Measurements from ENCODE around the gene NELFA.
"Not testable (repeated sequence)": the region's sequence is repeated elsewhere in the genome, so short reads cannot be mapped to it uniquely, and the experiment has no call there.

NELFA gene

DNA sequence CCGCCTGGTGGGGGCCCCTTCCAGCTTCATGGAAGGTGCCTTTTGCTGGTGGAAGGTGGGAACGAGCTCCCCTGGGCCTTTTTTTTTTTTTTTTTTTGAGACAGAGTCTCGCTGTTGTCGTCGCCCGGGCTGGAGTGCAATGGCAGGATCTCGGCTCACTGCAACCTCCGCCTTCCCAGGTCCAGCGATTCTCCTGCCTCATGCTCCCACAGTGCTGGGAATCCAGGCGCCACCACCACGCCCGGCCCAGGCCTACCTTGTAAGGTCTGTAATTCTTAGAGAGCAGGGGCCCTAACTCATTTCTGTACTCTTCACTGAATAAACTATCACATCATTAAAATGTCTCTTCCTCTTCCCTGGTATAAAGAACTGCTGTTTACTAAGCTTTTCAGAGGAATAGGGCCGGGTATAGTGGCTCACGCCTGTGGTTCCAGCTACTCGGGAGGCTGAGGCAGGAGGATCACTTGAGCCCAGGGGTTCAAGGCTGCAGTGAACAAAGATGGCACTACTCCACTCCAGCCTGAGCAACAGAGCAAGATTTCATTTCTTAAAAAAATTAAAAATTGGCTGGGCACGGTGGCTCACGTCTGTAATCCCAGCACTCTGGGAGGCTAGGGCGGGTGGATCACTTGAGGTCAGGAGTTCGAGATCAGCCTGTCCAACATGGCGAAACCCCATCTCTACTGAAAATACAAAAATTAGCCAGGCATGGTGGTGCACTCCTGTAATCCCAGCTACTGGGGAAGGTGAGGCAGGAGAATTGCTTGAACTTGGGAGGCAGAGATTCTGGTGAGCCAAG is 14.9 kb downstream of the NELFA start:
- DNase-seq (ENCODE audit: low spot score): not testable (repeated sequence)

DNA sequence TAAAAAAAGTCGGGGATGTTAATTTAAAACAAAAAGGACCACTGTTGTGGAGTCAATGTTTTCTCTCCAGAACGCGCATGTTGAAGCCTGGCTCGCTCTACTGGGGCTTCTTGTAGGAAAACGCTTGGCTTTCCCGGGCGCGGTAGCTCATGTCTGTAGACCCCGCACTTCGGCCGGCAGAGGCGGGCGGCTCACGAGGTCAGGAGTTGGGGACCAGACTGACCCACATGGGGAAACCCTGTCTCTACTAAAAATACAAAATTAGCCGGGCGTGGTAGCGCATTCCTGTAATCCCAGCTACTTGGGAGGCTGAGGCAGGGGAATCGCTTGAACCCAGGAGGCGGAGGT is 15.6 kb downstream of the NELFA start:
- no peak for DNase-seq (ENCODE audit: low spot score)

GRCh38 chr4:1992468-1993168 is 16.2 kb downstream of the NELFA start:
- no peak for DNase-seq (ENCODE audit: low spot score)

DNA sequence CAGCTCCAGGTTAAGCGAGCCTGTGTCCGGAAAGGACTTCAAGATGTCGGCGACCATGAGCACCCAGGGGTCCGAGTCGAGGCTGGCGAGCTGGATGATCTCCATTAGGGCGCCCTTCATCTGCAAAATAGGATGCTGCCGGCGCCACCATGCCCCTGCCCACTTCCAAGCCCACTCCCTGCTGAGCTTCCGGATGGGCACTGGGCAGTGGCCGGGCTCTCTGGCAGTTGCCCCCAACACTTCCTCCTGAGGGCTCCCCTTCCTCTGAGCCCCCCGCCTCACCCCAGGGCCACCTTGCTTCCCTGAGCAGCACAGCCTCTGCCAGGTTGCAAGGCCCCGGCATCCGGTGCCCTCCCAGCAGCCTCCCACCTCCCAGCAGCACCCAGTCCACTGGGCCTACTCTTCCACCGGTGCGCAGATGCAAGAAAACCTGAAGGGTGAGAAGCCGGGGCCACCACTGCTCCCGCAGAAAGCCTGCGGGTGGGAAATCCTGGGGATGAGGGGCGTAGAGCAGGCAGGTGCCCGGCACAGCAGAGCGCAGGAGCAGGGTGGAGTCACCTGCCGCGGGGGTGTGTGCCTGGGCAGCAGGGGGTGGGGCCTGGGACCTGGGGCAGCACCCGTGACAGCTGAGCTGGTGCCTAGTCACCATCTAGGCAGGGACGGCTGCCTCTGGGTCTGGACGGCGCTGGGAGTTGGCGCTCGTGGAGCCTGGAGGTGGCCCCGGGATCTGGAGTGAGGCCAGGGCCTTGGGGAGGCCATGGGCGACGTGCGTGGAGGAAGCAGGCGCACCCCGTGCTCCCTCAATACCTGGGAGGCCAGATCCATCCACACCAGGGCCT is 17.0 kb downstream of the NELFA start:
- DNase-seq (ENCODE audit: low spot score): no peak

GRCh38 chr4:1991087-1991486 is 17.7 kb downstream of the NELFA start:
- DNase-seq (ENCODE audit: low spot score): no peak

DNA sequence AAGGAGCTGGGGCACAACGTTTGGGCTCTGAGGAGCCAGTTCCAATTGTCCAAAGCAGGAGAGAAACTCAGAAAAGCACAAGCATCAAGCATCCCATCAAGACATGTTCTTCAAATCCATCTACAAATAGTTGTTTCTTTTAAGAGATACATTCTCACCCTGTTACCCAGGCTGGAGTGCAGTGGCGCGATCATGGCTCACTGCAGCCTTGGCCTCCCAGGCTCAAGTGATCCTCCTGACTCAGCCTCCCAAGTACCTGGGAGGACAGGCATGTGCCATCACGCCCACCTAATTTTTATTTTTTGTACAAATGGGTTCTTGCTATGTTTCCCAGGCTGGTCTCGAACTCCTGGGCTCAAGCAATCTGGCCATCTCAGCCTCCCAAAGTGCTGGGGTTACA is 18.1 kb downstream of the NELFA start:
- DNase-seq (ENCODE audit: low spot score): no peak

- no peak for DNase-seq (ENCODE audit: low spot score)
These were observed 18.5 kb downstream of the NELFA start for GRCh38 chr4:1990348-1990645.

GRCh38 chr4:1989533-1990347 is 19.0 kb downstream of the NELFA start:
- DNase-seq (ENCODE audit: low spot score): no peak

DNA sequence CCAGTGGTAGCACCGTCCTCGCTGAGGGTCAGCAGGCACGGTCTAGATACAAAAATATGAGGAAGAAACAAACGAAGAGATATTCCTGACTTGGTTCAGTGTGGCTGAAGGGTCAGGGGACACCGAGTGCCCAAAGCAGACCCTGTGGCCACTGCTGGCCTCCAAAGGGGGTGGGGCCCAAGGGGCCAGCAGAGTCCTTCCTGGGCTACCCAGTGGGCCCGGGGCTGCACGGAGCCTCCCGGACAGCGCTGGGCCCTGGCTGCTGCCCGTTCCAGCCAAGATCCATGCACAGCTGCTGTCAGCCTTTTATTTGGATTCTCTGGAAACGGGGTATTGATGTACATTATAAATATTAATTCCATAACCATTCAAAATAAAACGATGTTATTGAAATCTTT is 20.4 kb downstream of the NELFA start:
- DNase-seq (ENCODE audit: low spot score): no peak

GRCh38 chr4:1987721-1988326 is 20.9 kb downstream of the NELFA start:
- no peak for DNase-seq (ENCODE audit: low spot score)

DNA sequence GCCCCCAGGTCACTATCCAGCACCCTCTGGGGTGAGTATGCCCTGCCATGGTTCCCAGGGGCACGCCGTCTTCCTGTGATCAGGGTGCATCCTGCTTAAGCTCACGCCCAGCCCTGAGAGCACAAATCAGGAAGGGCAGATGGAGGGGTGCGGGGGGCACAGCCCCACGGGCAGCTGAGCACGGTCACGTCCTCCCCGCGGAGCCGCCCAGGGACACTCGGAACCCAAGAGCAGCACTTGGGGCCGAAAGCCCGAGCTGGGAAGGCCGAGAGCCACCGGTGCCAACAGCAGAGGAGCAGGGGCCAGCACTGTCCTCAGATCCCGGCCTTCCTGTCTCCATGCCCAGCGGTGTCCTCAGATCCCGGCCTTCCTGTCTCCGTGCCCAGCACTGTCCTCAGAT is 21.5 kb downstream of the NELFA start:
- no peak for DNase-seq (ENCODE audit: low spot score)

DNA sequence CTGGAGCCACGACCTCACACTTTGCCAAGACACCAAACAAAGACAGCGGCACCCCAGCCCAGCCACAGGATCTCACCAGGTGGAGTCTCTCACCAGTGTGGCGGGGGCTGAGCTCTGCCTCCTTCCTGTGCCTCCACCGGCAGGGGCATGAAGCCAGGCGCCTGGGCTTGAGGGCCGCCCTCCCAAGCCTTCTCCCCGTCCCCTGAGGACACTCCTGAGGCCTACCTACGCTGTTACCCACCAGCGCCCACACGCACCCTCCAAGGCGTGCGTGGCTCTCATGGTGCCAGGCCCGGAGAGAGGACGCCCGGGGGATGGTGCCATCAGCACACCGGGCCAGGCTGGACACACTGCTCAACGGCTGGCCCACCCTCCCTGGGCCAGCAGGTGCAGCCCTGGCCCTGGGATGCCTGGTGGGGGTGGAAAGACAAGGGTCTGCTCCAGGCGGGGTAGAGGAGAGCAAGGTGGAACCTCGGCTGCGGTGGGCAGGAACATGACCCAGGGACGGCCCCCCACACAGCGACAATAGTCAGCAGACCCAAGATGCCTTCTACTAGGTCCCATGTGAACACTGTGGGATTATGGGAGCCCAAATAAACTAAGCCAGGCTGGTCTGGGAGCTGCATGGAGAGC is 22.1 kb downstream of the NELFA start:
- DNase-seq (ENCODE audit: low spot score): no peak

DNA sequence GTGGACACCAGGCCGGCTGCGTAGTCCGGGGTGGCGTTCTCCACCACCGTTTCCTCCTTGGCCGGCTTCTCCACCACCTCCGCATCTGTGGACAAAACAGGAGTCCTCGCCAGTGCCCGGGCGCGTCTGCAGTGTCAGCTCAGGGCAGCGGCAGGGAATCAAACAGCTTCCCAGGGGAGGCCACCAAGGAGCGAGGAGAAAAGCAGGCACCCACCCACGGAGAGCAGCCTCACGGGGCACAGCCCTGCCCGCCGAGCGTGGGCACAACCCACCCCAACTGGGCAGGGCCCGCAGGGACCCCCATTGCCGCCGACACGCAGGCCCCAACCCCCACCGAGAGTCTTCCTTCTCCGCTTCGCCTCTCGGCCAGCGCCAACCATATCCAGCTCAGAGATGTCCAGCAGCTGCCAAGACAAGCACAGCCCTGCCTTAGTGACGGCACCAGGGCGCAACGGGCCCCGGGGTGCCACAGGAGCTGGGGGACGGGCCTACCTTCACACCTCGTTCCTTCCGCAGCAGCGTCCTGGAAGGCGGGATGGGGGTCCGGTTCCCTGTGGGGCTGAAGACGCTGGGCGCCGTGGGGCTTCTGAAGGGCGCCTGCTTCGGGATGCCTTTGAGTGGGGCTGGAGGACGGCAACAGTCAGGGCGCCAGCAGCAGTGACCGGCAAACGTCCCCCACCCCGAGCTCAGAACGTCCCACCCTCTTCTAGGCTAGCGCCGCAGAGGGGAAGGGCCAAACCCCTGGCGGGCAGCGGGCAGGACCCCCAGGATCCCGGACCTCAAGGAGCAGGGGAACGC is 22.8 kb downstream of the NELFA start:
- no peak for DNase-seq (ENCODE audit: low spot score)

DNA sequence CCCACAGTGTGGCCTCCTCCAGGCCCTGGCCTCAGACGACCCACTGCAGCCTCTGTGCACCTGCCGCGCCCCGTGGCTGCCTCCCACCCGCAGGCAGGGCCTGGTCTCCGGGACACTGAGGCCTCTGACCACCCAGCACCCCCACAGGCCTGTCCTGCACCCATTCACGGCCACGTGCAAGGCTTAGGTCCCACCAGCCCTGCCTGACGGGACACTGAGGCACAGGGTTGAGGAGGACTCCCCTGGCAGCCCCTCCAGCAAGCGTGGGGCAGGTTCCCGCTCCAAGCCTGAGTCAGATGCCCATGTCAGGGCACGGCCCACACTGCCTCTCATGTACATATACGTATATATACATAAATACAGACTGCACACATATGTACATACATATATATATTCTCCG is 23.5 kb downstream of the NELFA start:
- no peak for DNase-seq (ENCODE audit: low spot score)

- no peak for DNase-seq (ENCODE audit: low spot score)
These were observed 24.2 kb downstream of the NELFA start for GRCh38 chr4:1984406-1985191.

- DNase-seq (ENCODE audit: low spot score): no peak
These were observed 24.8 kb downstream of the NELFA start for GRCh38 chr4:1983846-1984405.

DNA sequence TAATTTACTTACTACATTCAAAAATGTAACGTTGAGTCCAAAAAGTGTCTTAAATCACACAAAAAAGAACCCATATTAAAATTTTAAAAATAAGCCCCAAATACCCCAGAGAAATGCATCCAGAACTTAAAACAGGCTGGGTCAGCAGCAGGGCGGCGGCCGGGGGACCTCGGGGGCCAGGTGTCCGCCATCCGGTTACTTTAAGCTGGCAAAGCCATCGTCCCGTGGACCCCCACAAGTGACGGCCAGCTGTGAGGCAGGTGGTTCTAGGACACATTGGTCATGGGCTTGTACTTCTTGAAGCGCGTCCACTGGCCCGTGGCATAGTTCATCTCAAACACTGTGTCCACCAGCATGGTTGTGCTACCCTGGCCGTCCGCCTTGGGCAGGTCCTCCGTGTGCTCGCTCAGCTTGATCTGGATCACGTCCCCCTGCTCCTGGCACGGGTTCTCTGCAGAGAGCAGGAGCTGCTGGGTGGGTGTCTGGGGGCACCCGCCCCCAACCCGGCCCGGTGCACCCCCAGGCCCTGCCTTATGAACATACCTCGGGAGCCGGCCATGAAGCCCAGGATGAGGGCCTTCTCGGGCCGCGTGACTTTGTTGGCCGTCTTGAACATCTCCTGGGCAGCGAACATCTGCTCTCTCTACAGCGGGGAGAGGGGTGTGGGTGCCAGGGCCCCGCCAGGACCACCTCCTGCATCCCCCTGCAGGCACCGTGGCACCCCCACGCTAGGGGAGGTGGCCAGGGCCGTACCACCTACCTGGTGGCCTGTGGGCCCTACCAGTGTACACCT is 25.5 kb downstream of the NELFA start:
- DNase-seq (ENCODE audit: low spot score): no peak

Data from HuH-7 (cell line).